Trophoblast cell (in vitro differentiated cells and primary cell): ENCODE results near the gene DPYD.

Experiments
- DNase-seq, 2 donors: peaks; one replicate each; pipeline ENCODE4 v3.0.0-alpha.2; 2016
- H2AFZ ChIP-seq: 2 replicates; pipeline ENCODE4 v1.6.1; 2013; ENCODE audit warnings: low read length, moderate library complexity, mild to moderate bottlenecking; ENCODE audit not compliant: insufficient read depth, poor library complexity
- H2AK5ac ChIP-seq: 2 replicates; pipeline ENCODE4 v1.6.1; 2013; ENCODE audit warnings: mild to moderate bottlenecking, low read length
- H2BK120ac ChIP-seq: 2 replicates; pipeline ENCODE4 v1.6.1; 2013; ENCODE audit warnings: low read length, mild to moderate bottlenecking, moderate library complexity; ENCODE audit not compliant: insufficient read depth, poor library complexity
- H2BK12ac ChIP-seq: 2 replicates; pipeline ENCODE4 v1.6.1; 2013; ENCODE audit warnings: mild to moderate bottlenecking, low read length, moderate library complexity
- H2BK5ac ChIP-seq: 2 replicates; pipeline ENCODE4 v1.6.1; 2013; ENCODE audit warnings: low read length, low read depth, moderate library complexity, mild to moderate bottlenecking; ENCODE audit not compliant: poor library complexity
- H3K14ac ChIP-seq: 2 replicates; pipeline ENCODE4 v1.6.1; 2013; ENCODE audit warnings: mild to moderate bottlenecking, low read length
- H3K18ac ChIP-seq: 2 replicates; pipeline ENCODE4 v1.6.1; 2013; ENCODE audit warnings: mild to moderate bottlenecking, low read length
- H3K23ac ChIP-seq: 2 replicates; pipeline ENCODE4 v1.6.1; 2013; ENCODE audit warnings: low read length
- H3K27ac ChIP-seq: 2 replicates; pipeline ENCODE4 v1.5.1; 2013; ENCODE audit warnings: low read depth, mild to moderate bottlenecking, inconsistent platforms, low read length, moderate library complexity
- H3K27me3 ChIP-seq: 2 replicates; pipeline ENCODE4 v1.6.1; 2013; ENCODE audit warnings: inconsistent platforms, mild to moderate bottlenecking, low read length, moderate library complexity; ENCODE audit not compliant: insufficient read depth
- H3K36me3 ChIP-seq, 2 experiments: 1 replicate in 1 of 2; 2 replicates in 1 of 2; pipeline ENCODE4 v1.6.1; 2013; ENCODE audit warnings: low read length in 2 of 2, mild to moderate bottlenecking in 2 of 2, moderate library complexity in 1 of 2; ENCODE audit not compliant: insufficient read depth in 2 of 2, control insufficient read depth in 1 of 2
- H3K4ac ChIP-seq: 2 replicates; pipeline ENCODE4 v1.6.1; 2013; ENCODE audit warnings: low read depth, mild to moderate bottlenecking, low read length, moderate library complexity
- H3K4me1 ChIP-seq, 2 experiments: 1 replicate in 1 of 2; 2 replicates in 1 of 2; pipeline ENCODE4 v1.6.1; 2013; ENCODE audit warnings: low read length in 2 of 2, mild to moderate bottlenecking in 2 of 2, moderate library complexity in 1 of 2; ENCODE audit not compliant: insufficient read depth in 2 of 2, control insufficient read depth in 1 of 2
- H3K4me2 ChIP-seq: 2 replicates; pipeline ENCODE4 v1.6.1; 2013; ENCODE audit warnings: inconsistent platforms, mild to moderate bottlenecking, low read length, moderate library complexity
- H3K4me3 ChIP-seq: 2 replicates; pipeline ENCODE4 v1.5.1; 2013; ENCODE audit warnings: mild to moderate bottlenecking, low read depth, low read length, inconsistent platforms
- H3K79me1 ChIP-seq: one replicate; pipeline ENCODE4 v1.6.1; 2013; ENCODE audit warnings: low read length
- H3K79me2 ChIP-seq: 2 replicates; pipeline ENCODE4 v1.6.1; 2013; ENCODE audit warnings: low read length, mild to moderate bottlenecking; ENCODE audit not compliant: control insufficient read depth, insufficient read depth, poor library complexity
- H3K9ac ChIP-seq: 2 replicates; pipeline ENCODE4 v1.6.1; 2013; ENCODE audit warnings: mild to moderate bottlenecking, low read length
- H3K9me3 ChIP-seq: 2 replicates; pipeline ENCODE4 v1.6.1; 2013; ENCODE audit warnings: low read depth, mild to moderate bottlenecking, control low read depth, inconsistent platforms, low read length; ENCODE audit not compliant: insufficient read depth
- H4K12ac ChIP-seq: 2 replicates; pipeline ENCODE4 v1.6.1; 2013; ENCODE audit warnings: low read depth, mild to moderate bottlenecking, low read length, moderate library complexity
- H4K8ac ChIP-seq: 2 replicates; pipeline ENCODE4 v1.6.1; 2013; ENCODE audit warnings: low read depth, mild to moderate bottlenecking, low read length, moderate library complexity
- H4K91ac ChIP-seq: one replicate; pipeline ENCODE4 v1.6.1; 2013; ENCODE audit warnings: low read depth, mild to moderate bottlenecking, low read length, moderate library complexity
- WGBS: extraction: QIAGEN DNeasy Blood & Tissue Kit; methylation state at CpG from one replicate; pipeline ENCODE4 v1.1.7; 2013; ENCODE audit warnings: missing lambda C conversion rate; ENCODE audit not compliant: insufficient read length, insufficient coverage; ENCODE audit errors: extremely low coverage; 5-methylcytosine and 5-hydroxymethylcytosine counted together

The DPYD gene

GRCh38 chr1:97423403-97423802, 497.4 kb downstream of the DPYD start:
- H3K4me3 ChIP-seq = no peak overlapping the region
- H3K23ac ChIP-seq = peak overlapping the region; percentile 37
- no peaks in the 10 kb centered on the region for H3K27me3 ChIP-seq
- no peak overlapping the region for H3K18ac ChIP-seq
- no peak overlapping the region for H2AK5ac ChIP-seq
- H3K4me1 ChIP-seq = no peaks in the 10 kb centered on the region
- H2BK12ac ChIP-seq = no peak overlapping the region
- no peak overlapping the region for H4K91ac ChIP-seq
- H3K4ac ChIP-seq = no peak overlapping the region
- no peaks in the 10 kb centered on the region for H3K36me3 ChIP-seq
- no peak overlapping the region for H2AFZ ChIP-seq
- no peak overlapping the region for H3K4me2 ChIP-seq
- H3K27ac ChIP-seq = no peak overlapping the region
- no peak overlapping the region for H4K8ac ChIP-seq
- no peak for DNase-seq
- WGBS = no CpG with 5 or more reads among the region's 2 CpGs
- H3K9me3 ChIP-seq = no peaks in the 10 kb centered on the region
- H3K14ac ChIP-seq = no peak overlapping the region
- no peak overlapping the region for H2BK120ac ChIP-seq
- no peaks in the 10 kb centered on the region for H3K79me2 ChIP-seq
- H3K79me1 ChIP-seq = no peaks in the 10 kb centered on the region
- no peak overlapping the region for H3K9ac ChIP-seq
- no peak overlapping the region for H4K12ac ChIP-seq
- no peak overlapping the region for H2BK5ac ChIP-seq

DNA sequence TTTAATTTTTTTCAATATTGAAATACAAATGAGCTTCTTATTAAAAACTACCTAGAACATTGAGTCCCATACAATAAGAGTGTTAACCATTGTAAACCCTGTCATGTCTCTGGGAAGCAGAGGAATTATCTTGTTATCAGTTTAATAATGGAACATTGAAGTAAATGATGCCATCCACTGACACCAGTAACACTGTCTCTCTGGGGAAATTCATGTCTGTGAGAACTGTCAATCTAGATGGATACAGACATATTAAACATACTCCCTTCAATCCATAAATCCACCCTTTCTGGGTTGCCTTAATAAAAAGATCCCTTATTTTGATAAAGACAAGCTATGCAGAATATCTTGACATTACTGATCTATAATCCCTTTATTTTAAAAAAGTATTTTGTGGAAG, 503.2 kb downstream of the DPYD start:
- DNase-seq = no peak
- no peaks in the 10 kb centered on the region for H3K4me1 ChIP-seq
- no peaks in the 10 kb centered on the region for H3K79me1 ChIP-seq
- no peak overlapping the region for H2BK5ac ChIP-seq
- H3K4ac ChIP-seq = no peak overlapping the region
- no peak overlapping the region for H4K12ac ChIP-seq
- H3K23ac ChIP-seq = no peak overlapping the region
- H4K91ac ChIP-seq = no peak overlapping the region
- H3K27me3 ChIP-seq = no peaks in the 10 kb centered on the region
- H3K36me3 ChIP-seq = no peaks in the 10 kb centered on the region
- no peak overlapping the region for H4K8ac ChIP-seq
- no peak overlapping the region for H3K9ac ChIP-seq
- H3K27ac ChIP-seq = no peak overlapping the region
- H3K14ac ChIP-seq = no peak overlapping the region
- H3K18ac ChIP-seq = no peak overlapping the region
- no peak overlapping the region for H2BK120ac ChIP-seq
- H2AK5ac ChIP-seq = no peak overlapping the region
- no peak overlapping the region for H2AFZ ChIP-seq
- no peak overlapping the region for H2BK12ac ChIP-seq
- H3K4me2 ChIP-seq = no peak overlapping the region
- no peaks in the 10 kb centered on the region for H3K79me2 ChIP-seq
- H3K4me3 ChIP-seq = no peak overlapping the region
- H3K9me3 ChIP-seq = no peaks in the 10 kb centered on the region

GRCh38 chr1:97414682-97415312, 506.0 kb downstream of the DPYD start:
- Histone ChIP-seq H3K4me1 (no peaks in the 10 kb centered on the region), H3K4me2 (no peak overlapping the region), H3K79me2 (no peaks in the 10 kb centered on the region), H2BK5ac (no peak overlapping the region), H3K4me3 (no peak overlapping the region), H3K9ac (no peak overlapping the region), H3K18ac (no peak overlapping the region), H3K36me3 (no peaks in the 10 kb centered on the region), H2AK5ac (no peak overlapping the region), H2BK120ac (no peak overlapping the region), H3K27ac (no peak overlapping the region), H3K4ac (no peak overlapping the region), H2AFZ (no peak overlapping the region), H3K14ac (no peak overlapping the region), H4K12ac (no peak overlapping the region), H2BK12ac (no peak overlapping the region), H3K23ac (no peak overlapping the region), H4K91ac (no peak overlapping the region), H3K27me3 (no peaks in the 10 kb centered on the region), H4K8ac (no peak overlapping the region), H3K79me1 (no peaks in the 10 kb centered on the region), H3K9me3 (no peaks in the 10 kb centered on the region)
- WGBS = no CpG with 5 or more reads among the region's 3 CpGs
- DNase-seq = no peak

DNA sequence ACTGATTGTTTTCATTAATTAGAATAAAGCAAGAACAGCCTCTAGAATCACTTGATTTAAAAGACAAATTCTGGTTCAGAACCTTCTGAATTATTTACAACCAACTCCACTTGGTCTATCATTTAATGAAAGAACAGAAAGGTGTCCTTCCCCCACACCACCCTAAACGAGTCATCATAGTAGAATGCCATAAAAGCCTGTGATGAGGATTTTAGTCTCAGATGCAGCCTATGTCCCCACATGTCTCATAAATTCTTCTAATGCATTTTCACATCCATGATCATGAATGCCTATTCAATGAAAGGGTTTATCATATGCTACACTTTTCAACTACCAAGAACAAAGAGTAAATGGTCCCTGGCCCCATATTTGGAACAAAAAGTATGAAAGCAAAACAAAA, 508.1 kb downstream of the DPYD start:
- H4K91ac ChIP-seq = no peak overlapping the region
- no peaks in the 10 kb centered on the region for H3K36me3 ChIP-seq
- no peaks in the 10 kb centered on the region for H3K27me3 ChIP-seq
- H3K23ac ChIP-seq = no peak overlapping the region
- no peaks in the 10 kb centered on the region for H3K79me1 ChIP-seq
- no peak overlapping the region for H4K12ac ChIP-seq
- DNase-seq = no peak
- H2BK120ac ChIP-seq = no peak overlapping the region
- H2BK5ac ChIP-seq = no peak overlapping the region
- no peak overlapping the region for H3K9ac ChIP-seq
- no peaks in the 10 kb centered on the region for H3K4me1 ChIP-seq
- no peak overlapping the region for H2AK5ac ChIP-seq
- no CpG with 5 or more reads among the region's 1 CpG for WGBS
- H3K27ac ChIP-seq = no peak overlapping the region
- H2AFZ ChIP-seq = no peak overlapping the region
- no peak overlapping the region for H4K8ac ChIP-seq
- H2BK12ac ChIP-seq = no peak overlapping the region
- no peak overlapping the region for H3K4me2 ChIP-seq
- no peak overlapping the region for H3K18ac ChIP-seq
- H3K4me3 ChIP-seq = no peak overlapping the region
- no peaks in the 10 kb centered on the region for H3K9me3 ChIP-seq
- no peak overlapping the region for H3K14ac ChIP-seq
- H3K79me2 ChIP-seq = no peaks in the 10 kb centered on the region
- no peak overlapping the region for H3K4ac ChIP-seq
